Mesothelial cell of epicardium (in vitro differentiated cells): ENCODE measurements around the gene PYM1. TPM values are rescaled to one million over a fixed set of nuclear protein-coding genes. Genes with fewer than 3 reads are reported as not detected.

ENCODE experiments used
- DNase-seq, 2 experiments: peaks; one replicate each; pipeline ENCODE4 v3.0.0; 2021; ENCODE audit warnings: low spot score in 2 of 2; ENCODE audit not compliant: unreplicated experiment in 2 of 2
- H3K27ac Mint-ChIP-seq: 2 replicates; pipeline ENCODE4 v1.8.0; 2021; ENCODE audit warnings: mixed read lengths
- H3K27me3 Mint-ChIP-seq: 2 replicates; pipeline ENCODE4 v1.8.0; 2021; ENCODE audit warnings: low read depth, mixed read lengths
- H3K36me3 Mint-ChIP-seq: 2 replicates; pipeline ENCODE4 v1.8.0; 2021; ENCODE audit warnings: mixed read lengths
- H3K4me1 Mint-ChIP-seq: 2 replicates; pipeline ENCODE4 v1.8.0; 2021; ENCODE audit warnings: mixed read lengths
- H3K4me3 Mint-ChIP-seq: 2 replicates; pipeline ENCODE4 v1.8.0; 2021; ENCODE audit warnings: mild to moderate bottlenecking, moderate library complexity, mixed read lengths
- H3K9me3 Mint-ChIP-seq: 2 replicates; pipeline ENCODE4 v1.8.0; 2021; ENCODE audit warnings: mixed read lengths
- CTCF ChIP-seq: fragments of 200-600 bp; sonication (generic); IDR thresholded peaks from one replicate; pipeline ENCODE4 v1.5.0; 2021; ENCODE audit warnings: antibody characterized with exemption; ENCODE audit not compliant: unreplicated experiment
- total RNA-seq: library from RNA; stranded (reverse); gene quantifications from 3 replicates; pipeline ENCODE4 v1.2.1, GENCODE V29; 2021

The PYM1 gene
- total RNA-seq, 1 donor from 2014 or later = 22.9 TPM

GRCh38 chr12:55965240-55965639 lies 37.5 kb upstream of the PYM1 start:
- TF ChIP-seq CTCF = no peak
- Mint-ChIP-seq H3K27ac (peak overlapping the region; percentile 88), H3K4me1 (peaks cover 29% of the 10 kb centered on the region), H3K27me3 (no peaks in the 10 kb centered on the region), H3K4me3 (peak overlapping the region; percentile 98), H3K9me3 (no peaks in the 10 kb centered on the region), H3K36me3 (peaks cover under 1% of the 10 kb centered on the region)
- no peak for DNase-seq

GRCh38 chr12:55963760-55964159 lies 36.1 kb upstream of the PYM1 start:
- Mint-ChIP-seq H3K27ac (no peak overlapping the region), H3K4me1 (peaks cover 29% of the 10 kb centered on the region), H3K36me3 (no peaks in the 10 kb centered on the region), H3K27me3 (no peaks in the 10 kb centered on the region), H3K4me3 (no peak overlapping the region), H3K9me3 (no peaks in the 10 kb centered on the region)
- no peak for DNase-seq
- no peak for TF ChIP-seq CTCF

- Mint-ChIP-seq H3K27me3 (no peaks in the 10 kb centered on the region), H3K4me3 (no peak overlapping the region), H3K4me1 (peaks cover 2% of the 10 kb centered on the region), H3K27ac (no peak overlapping the region), H3K36me3 (peaks cover 3% of the 10 kb centered on the region), H3K9me3 (no peaks in the 10 kb centered on the region)
- TF ChIP-seq CTCF = no peak
- DNase-seq = no peak
Observed at GRCh38 chr12:55957106-55957859, 29.6 kb upstream of the PYM1 start.

- no peak overlapping the region for H3K4me3 Mint-ChIP-seq
Observed at GRCh38 chr12:55955800-55956508, 28.3 kb upstream of the PYM1 start.

GRCh38 chr12:55955344-55955743 lies 27.6 kb upstream of the PYM1 start:
- no peak for TF ChIP-seq CTCF
- H3K36me3 Mint-ChIP-seq = peaks cover 5% of the 10 kb centered on the region
- no peak overlapping the region for H3K4me3 Mint-ChIP-seq
- no peaks in the 10 kb centered on the region for H3K9me3 Mint-ChIP-seq
- H3K27me3 Mint-ChIP-seq = no peaks in the 10 kb centered on the region
- H3K4me1 Mint-ChIP-seq = peaks cover 2% of the 10 kb centered on the region
- DNase-seq = no peak
- no peak overlapping the region for H3K27ac Mint-ChIP-seq

More at GRCh38 chr12:55955800-55956508, 28.3 kb upstream of the PYM1 start:
- H3K4me1 Mint-ChIP-seq = peaks cover 2% of the 10 kb centered on the region
- no peak for DNase-seq
- H3K36me3 Mint-ChIP-seq = peaks cover 5% of the 10 kb centered on the region
- peak overlapping the region; percentile 26 for H3K27ac Mint-ChIP-seq
- TF ChIP-seq CTCF = no peak
- H3K27me3 Mint-ChIP-seq = no peaks in the 10 kb centered on the region
- no peaks in the 10 kb centered on the region for H3K9me3 Mint-ChIP-seq
